ENCODE data around the gene ZRANB1.
A peak's percentile ranks its signal among the peaks of the same experiment; 100 is the strongest.
"Not testable (repeated sequence)": the region's sequence is repeated elsewhere in the genome, so short reads cannot be mapped to it uniquely, and the experiment has no call there.

ZRANB1 gene

DNA sequence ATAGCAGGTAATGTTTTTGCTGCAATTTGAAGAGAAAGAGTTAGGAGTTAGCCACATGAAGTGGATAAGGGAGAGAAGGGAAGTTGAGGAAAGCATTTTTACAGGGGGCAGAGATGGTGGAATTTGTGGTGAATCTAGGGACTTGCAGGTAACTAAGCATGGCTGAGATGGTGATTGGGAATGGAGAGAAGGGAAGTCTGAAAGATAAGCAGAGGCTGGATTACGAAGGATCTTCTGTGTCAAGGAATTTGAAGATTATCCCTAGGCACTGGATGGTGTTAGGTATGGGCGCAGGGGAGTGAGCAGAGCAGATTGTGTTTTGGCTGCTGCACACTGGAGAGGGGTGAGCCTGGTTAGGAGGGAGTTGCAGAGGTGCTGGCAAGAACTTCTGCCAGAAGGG lies 25.3 kb downstream of the ZRANB1 start:
- DNase-seq = no peak

DNA sequence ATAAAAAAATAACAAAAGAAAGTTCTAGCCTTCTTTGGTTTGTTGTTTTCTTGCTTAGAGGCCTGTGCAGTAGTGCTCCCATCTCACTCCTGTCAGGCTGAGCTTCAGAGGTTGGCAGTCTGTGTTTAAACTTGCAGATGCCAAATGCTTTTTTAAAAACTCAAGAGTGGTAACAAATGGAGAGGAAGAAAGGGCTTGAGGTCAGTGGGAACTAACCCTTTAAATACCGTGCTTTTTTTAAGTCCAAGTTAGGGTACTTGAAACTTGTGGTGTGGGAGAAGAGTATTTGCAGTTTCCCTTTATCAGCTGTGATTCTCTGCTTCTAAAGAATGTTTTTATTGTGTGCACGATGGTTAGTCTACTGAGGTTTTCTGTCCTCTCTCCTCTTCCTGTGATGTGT lies 29.4 kb downstream of the ZRANB1 start:
- no peak for DNase-seq

DNA sequence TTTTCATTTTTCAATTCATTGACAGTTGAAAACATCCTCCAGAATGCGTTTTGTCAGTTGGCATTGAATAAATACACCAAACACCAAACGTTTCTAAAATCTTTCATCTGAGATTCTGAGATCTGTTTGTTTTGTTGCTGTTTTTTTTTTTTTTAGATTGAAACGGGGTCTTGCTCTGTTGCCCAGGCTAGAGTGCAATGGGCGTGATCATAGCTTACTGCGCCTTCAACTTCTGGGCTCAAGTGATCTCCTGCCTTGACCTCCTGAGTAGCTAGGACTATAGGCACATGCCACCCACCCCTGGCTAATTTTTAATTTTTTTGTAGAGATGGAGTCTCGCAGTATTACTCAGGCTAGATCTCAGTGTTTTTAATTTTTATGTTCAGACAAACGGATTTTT lies 30.7 kb downstream of the ZRANB1 start:
- DNase-seq = no peak

DNA sequence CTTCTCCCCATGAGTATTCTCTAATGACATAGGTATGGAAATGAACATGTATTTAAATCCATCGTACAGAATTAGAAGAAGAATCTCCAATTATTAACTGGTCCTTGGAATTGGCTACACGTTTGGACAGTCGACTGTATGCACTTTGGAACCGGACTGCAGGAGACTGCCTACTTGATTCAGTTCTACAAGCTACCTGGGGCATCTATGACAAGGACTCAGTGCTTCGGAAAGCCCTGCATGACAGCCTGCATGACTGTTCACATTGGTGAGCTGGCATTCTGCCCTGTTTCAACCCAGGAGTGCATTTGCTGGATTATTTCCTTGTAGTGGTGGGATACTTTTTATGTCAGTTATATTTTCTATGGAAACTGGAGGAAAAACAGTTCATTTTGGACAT lies 32.2 kb downstream of the ZRANB1 start:
- DNase-seq = no peak

DNA sequence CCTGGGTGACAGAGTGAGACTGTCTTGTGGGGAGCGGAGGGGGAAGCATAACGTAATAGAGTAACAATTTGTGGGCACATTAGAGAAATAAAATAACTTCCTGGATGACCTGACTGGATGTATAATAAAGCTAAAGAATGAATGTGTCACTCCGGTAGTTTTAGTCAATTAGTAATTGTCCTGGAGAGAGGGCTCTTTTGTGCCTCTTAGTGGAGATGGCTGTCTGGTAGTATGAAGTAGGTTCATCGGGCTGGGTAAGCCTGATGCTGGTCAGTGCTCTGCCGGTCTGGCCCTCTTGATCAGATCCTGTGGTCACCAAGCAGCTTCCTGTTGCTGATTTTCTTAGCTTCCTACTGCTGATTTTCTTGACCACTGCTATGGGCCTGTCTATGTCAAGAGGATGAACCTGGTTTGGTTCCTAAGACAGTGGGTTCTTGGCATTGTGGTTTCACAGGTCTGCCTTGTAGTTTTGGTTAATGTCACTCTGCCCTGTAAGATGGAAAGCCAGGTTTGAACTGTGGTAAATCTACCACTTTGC lies 34.1 kb downstream of the ZRANB1 start:
- DNase-seq = no peak

DNA sequence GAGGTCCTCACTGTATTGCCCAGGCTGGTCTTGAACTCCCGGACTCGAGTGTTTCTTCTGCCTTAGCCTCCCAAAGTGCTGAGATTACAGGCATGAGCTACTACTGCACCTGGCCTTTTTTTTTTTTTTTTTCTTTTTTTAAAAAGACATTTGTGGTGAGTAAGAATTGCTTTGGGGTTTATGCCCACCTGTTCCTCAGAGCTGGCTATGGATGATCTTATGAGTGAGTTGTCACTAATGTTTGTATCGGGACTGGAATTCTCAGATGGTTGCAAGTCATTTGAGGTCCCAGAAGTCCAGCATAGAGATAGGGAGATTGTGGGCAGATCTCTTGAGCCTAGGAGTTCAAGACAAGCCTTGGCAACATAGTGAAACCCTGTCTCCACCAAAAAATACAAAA lies 35.2 kb downstream of the ZRANB1 start:
- no peak for DNase-seq

DNA sequence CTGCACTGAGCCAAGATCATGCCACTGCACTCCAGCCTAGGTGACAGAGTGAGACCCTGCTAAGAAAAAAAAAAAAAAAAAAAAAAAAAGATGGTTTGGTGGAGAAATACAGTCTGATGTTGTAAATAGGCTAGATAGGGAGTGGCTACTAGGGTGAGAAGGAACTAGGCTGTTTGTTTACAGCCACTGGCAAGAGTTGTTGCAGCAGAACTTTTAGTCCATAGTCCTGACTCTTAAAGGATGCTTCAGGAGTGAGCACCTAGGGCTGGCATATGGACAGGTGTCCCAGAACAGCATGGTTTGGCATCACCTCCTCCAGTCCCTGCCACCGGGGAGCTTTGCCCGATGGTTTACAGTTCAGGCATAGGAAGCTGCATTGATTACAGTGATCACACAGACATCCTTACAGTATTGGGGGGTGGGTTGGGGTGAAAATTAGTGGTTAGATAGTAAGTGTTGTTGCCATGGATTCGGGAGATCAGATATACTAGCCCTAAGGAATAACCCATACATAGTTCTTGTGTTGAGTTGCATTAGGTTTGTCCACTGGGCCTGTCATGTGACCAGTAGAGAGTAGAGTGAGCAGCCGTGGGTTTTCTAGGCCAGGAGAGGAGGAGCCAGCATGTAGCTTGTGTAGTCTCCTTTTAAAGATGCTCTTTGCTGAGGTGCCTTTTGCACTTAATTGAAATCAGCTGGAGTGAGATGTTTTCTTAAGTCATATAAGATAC lies 35.9 kb downstream of the ZRANB1 start:
- no peak for DNase-seq

DNA sequence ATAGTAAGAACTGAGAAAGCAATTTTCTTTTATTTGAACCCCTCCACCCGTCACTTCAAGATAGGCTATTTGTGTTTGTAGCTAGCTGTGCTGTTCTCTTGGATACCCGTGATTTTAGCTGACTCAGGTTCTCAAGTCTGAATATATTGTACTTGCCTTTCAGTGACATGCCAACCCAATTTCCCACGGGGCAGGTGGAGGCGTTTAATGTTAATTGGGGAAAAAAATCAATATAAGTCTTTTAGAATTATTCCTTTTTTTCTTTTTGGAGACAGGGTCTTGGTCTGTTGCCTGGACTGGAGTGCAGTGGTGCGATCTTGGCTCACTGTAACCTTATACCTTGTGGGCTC lies 36.4 kb downstream of the ZRANB1 start:
- DNase-seq = no peak

DNA sequence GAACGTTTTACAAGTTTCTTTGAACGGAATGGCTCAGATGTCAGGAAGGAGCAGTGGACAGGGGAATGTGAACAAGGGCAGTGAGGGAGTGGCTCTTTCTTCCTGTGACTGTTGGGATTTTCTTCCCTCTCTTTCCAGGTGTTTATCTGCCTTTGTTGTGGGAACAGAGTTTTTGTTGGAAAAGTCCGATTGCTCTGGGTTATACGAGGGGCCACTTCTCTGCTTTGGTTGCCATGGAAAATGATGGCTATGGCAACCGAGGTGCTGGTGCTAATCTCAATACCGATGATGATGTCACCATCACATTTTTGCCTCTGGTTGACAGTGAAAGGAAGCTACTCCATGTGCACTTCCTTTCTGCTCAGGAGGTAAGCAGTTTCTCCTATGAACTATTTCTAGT lies 41.4 kb downstream of the ZRANB1 start:
- DNase-seq = no peak

DNA sequence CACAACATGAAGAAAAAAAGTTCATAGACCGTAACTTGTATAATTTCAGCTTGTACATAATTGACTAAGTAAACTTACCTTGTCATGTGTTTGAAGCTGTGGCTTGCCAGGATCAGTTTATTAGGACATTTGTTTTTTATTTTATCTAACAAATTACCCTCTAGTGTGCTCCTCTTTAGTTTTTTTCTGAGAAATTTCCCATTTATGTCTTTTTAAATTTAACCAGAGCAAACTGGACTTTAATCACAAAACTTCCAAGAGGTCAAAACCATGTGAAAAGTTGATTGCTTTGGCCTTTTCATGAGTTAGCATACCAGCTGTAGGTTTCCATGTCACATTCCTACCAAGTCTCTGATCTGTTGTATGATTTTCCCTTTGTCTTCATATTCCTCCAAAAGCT lies 42.5 kb downstream of the ZRANB1 start:
- no peak for DNase-seq

DNA sequence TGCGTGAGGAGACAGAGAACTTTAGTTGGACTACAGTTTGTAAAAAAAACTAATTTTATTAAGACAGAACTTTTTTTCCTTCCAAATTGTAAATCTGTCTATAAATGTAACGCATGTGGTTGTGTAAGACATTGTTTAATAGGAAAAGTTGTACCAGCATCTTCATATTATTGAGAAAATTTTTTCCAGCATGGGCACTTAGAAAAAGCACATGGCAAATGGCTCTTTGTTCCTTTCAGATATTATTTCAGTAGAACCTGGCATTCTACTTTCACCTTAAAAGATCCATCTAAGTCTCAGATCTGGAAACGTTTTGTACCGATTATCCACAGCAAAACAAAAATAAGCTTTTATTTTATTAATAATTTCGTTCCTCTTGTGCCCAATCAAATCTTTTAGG lies 43.2 kb downstream of the ZRANB1 start:
- DNase-seq = no peak

DNA sequence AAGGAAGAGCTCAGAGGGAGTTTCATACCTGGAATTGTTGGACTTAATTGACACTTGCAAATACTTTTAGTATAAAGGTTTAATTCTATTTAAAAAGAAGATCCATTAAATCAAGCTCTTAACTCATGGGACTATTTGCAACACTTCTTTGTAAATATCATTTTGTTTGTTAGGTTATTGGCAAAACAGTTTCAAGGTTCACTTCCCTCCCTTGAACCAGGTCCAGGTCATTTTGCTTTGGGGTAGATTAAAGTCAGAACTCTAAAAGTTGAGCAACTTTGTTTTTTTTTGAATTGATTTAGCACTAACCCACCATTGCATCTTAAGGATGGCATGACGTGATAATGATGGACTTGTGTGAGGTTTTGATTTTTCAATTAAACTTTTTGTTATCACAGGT lies 45.9 kb downstream of the ZRANB1 start:
- DNase-seq = no peak

DNA sequence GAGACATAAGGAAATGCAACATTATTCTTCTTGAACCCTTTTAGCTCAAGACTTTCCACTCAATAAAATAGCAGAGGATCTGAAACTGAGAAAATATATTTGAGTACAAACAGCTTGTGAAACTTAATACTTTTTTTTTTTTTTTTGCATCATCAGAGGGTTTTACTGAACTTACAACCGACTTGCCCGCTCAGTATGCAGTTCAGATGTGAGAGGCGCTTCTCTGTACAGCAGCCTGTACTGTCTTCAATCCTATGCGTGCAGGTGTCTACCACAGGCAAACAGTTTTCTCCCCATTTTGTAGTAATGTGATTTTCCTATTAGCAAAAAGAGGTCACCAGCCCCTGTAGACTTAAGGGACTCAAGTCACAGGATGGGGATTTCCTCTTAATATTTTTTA lies 46.8 kb downstream of the ZRANB1 start:
- DNase-seq = not testable (repeated sequence)

DNA sequence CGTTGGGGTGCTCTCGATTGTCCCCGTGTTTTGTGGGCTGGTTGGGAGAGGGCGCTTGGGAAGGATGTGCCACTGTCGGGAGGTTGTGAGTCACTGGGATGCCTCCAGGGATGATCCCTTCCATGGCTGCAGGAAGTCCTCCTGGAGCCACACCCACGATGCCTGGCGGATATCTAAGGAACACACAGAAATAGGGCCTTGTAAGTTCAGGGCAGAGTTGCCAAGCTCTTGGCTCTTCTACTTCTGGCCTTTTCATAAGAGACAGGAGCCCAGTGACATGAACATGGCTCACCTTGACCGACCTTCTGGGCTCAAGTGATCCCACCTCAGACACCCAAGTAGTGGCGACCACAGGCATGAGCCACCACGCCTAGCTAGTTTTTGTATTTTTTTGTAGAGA lies 47.6 kb downstream of the ZRANB1 start:
- DNase-seq = no peak

DNA sequence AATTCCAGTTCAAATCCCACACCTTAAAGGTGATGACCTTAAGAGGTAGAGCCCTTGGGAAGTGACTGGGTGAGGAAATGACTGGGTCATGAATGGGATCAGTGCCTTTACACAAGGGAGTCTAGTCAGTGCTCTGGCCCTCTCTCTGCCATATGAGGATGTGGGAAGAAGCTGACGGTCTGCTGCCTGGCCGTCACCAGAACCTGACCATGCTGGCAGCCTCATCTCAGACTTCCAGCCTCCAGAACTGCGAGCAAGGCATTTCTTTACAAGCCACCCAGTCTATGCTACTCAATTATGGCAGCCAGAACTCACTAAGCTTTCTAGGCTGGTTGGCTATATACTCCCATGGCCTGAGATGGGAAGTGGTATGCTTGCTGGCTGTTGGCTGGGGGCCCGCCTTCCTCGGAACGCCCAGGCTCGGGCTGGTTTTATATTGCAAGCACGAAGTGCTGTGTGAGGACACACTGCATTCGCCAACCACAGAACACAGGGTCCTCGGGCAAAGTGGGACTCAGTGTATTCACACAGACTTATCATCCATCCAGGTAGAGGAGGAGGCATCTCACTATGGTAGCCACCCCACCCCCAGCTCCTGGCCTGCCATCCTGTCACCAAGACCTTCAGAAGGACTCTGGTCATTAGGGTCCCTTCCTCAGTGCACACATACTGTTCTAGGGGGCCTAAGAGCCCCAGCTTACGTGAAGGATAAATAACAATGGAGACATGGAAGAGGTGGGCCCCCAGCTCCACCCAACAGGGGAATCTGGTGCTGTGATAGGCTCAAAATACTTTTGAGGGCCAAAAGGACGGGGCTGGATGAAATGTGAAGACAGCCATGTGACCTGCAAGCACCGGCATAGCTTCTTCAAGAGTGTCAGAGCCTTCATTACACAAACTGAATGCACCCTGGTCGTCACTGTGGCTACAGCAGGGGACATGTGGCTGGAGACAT lies 49.0 kb downstream of the ZRANB1 start:
- DNase-seq = no peak

DNA sequence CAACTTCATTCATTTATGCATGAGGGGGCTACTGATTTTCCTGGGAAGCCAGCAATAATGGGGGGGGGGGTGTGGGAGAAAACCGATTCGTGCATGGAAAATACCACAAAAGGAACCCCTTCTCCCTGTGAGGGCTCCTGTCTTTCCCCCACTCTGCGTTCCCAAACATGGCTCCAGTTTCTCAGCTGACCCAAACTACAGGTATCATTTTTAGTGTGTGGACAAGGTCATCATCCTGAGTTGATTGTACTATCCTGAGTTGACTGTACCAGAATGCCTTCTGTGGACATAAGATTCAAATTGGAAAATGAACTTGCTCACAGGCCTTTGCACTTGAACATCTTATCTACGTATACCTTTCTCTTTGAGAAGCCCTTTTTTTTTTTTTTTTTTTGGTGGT lies 49.9 kb downstream of the ZRANB1 start:
- DNase-seq = no peak

DNA sequence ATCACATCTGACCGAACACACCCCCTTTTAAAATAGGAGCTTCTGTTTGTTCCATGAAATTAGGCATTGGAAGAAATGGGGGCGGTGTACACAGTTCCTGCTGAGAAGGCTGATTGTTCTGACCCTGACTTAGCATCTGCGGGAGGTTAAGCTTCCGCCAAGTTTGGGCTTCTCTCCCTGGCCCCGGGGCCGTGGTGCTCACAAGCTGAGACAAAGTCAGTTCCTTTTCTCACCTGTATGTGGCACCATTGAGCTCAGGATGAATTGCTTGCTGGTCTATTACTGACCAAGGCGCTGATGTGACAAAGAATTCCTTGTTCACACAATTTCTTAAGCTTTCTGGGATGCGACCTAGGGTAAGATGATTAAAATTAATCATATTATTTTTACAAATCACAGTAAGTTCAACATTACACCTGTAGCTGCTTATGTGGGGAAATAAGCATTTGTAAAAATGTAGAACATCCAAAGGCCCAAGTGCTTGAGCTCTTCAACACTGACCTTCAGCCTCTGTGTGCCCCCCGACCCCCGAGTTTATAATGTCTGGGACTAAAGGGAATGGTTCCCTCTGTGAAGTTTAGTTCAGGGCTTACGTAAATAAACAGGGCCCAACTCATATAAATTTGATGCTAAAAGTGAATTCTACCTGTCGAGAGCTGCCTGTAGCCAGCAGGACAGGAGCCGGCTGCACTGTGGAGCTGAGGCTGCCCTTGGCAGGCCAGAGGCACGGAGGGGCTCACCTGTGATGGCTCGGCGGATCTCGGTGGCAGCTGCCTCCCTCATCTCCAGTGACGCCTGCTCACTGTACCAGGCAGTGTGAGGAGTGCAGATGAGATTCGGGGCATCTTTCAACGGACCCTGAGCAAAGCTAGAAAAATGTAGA lies 50.8 kb downstream of the ZRANB1 start:
- no peak for DNase-seq

DNA sequence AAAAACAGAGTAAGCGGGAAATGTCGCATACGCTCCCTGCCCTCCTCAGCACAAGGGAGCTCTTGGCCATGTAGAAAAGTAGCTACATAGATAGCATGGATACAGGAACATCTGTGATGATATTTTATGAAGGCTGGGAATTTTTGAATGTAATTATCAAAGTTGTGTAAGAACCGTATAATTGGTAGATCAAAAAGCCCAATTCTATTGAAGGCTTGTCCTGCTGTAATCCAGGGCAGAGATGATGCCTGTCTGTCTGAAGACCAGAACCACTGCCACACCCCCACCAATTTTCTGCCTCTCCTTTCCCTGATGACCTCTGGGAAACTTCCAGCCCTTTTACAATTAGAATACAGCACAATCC lies 51.4 kb downstream of the ZRANB1 start:
- DNase-seq = no peak

DNA sequence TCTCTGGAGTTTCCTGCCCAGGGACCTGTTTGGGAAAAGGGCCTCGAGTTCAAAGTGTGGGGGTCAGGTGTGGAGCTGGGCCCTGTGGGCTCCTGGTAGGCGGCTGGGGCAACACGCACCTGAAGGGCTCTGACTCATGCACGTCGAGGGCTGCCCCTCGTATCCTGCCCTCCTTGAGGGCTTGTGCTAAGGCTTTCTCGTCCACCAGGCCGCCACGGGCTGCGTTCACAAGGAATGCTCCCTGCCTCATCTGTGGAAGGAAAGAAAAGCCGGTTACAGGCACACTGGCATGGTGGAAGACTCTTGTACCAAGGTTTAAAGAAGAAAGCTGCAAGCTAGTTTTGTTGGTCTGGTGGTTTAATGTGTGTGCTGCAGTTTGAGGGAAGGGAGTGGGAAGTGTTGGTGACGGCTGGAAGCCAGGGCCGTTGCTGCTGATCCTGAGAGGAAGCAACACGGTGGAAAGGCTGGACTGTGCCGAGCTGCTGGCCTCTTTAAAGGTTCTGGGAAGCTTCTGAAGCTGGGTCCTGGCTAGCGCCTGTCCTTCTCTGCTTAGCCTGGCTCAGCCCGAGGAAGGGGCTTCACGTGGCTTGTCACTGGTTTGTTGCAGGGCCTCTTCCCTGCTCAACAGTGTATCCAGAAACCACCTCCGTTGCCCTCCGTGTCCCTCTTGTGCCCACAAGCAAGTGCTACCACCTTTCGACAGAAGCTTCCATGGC lies 52.0 kb downstream of the ZRANB1 start:
- DNase-seq = no peak

DNA sequence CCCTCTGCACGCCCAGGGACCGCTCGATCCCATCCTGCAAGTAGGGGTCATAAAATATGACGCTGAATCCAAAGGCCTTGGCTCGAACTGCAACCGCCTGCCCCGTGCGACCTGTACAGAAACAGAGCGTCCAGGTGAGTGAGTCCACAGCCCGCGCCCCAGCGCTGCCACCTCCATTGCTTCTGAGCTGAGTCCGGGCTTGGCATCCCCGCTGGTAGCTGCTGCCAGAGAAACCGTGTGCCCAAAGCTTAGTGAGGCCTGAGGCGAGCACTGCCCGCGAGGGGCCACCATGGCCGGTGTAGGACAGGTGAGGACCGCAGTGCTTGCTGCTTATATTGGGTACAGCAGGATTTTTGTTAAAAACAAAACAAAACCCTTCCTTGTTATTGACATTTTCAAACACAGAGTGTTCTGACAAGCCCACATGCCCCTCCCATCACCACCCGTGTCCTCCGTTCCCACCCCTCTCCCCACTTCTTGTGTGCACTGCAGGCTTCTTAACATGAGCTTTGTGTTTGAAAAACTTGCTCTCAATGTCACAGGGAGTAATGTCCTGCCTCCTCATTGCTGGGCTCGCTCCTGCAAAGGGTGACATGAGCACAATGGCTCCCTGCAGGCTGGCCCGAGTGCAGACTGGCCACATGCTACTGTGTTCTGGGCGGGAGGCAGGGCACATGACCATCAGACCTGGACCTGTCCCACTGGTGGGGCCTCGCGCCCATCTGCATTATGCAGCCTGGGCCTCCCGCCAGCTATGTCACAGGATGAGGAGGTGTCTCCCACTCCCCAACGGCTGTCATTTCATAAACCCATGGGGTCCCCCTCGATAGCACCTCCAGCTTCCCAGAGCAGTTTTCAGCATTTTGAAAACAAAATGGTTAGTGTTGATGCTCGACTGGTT lies 52.9 kb downstream of the ZRANB1 start:
- DNase-seq = peak; percentile 15

DNA sequence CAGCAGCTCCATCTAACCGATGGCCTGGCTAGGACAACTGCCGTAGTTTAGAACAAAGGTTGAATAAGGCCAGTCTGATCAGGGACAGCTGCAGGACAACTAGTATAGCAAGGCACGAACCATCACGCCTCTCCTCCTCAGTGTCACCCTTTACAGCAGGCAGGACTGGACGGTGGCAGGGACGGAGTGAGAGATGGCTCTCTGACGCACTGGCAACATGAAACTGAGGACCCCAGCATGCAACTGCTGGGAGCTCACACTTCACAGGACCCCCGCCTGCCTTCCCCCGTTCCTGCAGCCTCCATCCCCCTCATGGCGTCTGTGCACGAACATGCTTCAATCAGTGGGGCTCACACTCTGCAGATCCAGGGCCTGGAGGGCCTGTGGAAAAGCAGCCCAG lies 53.7 kb downstream of the ZRANB1 start:
- DNase-seq = no peak
